IMR-90 (cell line): Measurements from ENCODE around the gene OTOGL. TPM values are rescaled to one million over a fixed set of nuclear protein-coding genes. Genes with fewer than 3 reads are reported as not detected.

Experiments
- ATAC-seq: fragments of 200-7000 bp; cut with Tn5 transposase; 2 replicates; pipeline ENCODE4 v1.9.1; 2020; ENCODE audit warnings: low read depth, mild to moderate bottlenecking, moderate library complexity
- BruUV-seq: library from RNA; stranded (reverse); fragments of 400-500 nt; replicated peaks from 2 replicates; lab custom pipeline; 2021; lab: Mats Ljungman, UMichigan
- CTCF ChIA-PET: fragments of 300-600 bp; formaldehyde crosslinking; extraction: SDS; loops from one replicate; lab custom pipeline; 2021; ENCODE audit warnings: antibody characterized with exemption; lab: Yijun Ruan, JAX
- POLR2A ChIA-PET: fragments of 300-600 bp; sonication (Branson Sonifier 250); formaldehyde crosslinking; loops from one replicate; lab custom pipeline; 2022; ENCODE audit warnings: antibody characterized with exemption; ENCODE audit not compliant: unreplicated experiment; lab: Charles Lee
- DNase-seq: peaks from one replicate; pipeline ENCODE4 v3.0.0; 2013
- H2AFZ ChIP-seq: replicated peaks from 2 replicates; pipeline ENCODE3; 2013; ENCODE audit warnings: low read length, mild to moderate bottlenecking; ENCODE audit not compliant: poor library complexity
- H2AK5ac ChIP-seq: 2 replicates; pipeline ENCODE4 v1.6.1; 2013; ENCODE audit warnings: low read depth, low read length, inconsistent platforms
- H2AK9ac ChIP-seq: replicated peaks from 2 replicates; pipeline ENCODE3; 2013; ENCODE audit warnings: mild to moderate bottlenecking, low read depth, low read length, moderate library complexity; ENCODE audit not compliant: poor library complexity
- H2BK120ac ChIP-seq: 2 replicates; pipeline ENCODE4 v1.6.1; 2013; ENCODE audit warnings: low read depth, low read length, inconsistent platforms
- H2BK15ac ChIP-seq: 3 replicates; pipeline ENCODE4 v1.6.1; 2013; ENCODE audit warnings: low read depth, low read length, inconsistent platforms
- H2BK20ac ChIP-seq: 2 replicates; pipeline ENCODE4 v1.6.1; 2013; ENCODE audit warnings: low read depth, mild to moderate bottlenecking, inconsistent platforms, low read length, moderate library complexity
- H2BK5ac ChIP-seq: 2 replicates; pipeline ENCODE4 v1.6.1; 2013; ENCODE audit warnings: mild to moderate bottlenecking, low read depth, low read length, inconsistent platforms; ENCODE audit not compliant: poor library complexity, severe bottlenecking
- H3K14ac ChIP-seq: replicated peaks from 2 replicates; pipeline ENCODE4 v1.6.1; 2013; ENCODE audit warnings: low read depth, low read length, inconsistent platforms
- H3K18ac ChIP-seq: 2 replicates; pipeline ENCODE4 v1.6.1; 2013; ENCODE audit warnings: low read depth, low read length, control low read depth
- H3K23ac ChIP-seq: 2 replicates; pipeline ENCODE4 v1.6.1; 2013; ENCODE audit warnings: low read depth, low read length, inconsistent platforms
- H3K27ac ChIP-seq: 2 replicates; pipeline ENCODE4 v1.5.1; 2013; ENCODE audit warnings: mild to moderate bottlenecking, control low read depth, low read length; ENCODE audit not compliant: insufficient read depth
- H3K27me3 ChIP-seq: 2 replicates; pipeline ENCODE4 v1.6.1; 2013; ENCODE audit warnings: low read length; ENCODE audit not compliant: control insufficient read depth, insufficient read depth
- H3K36me3 ChIP-seq: 2 replicates; pipeline ENCODE4 v1.6.1; 2013; ENCODE audit warnings: low read length, mixed read lengths; ENCODE audit not compliant: control insufficient read depth, insufficient read depth
- H3K4ac ChIP-seq: 2 replicates; pipeline ENCODE4 v1.6.1; 2013; ENCODE audit warnings: low read depth, low read length, inconsistent platforms
- H3K4me1 ChIP-seq: 2 replicates; pipeline ENCODE4 v1.6.1; 2013; ENCODE audit warnings: low read length, mixed read lengths; ENCODE audit not compliant: control insufficient read depth, insufficient read depth
- H3K4me2 ChIP-seq: 2 replicates; pipeline ENCODE4 v1.6.1; 2013; ENCODE audit warnings: low read depth, mild to moderate bottlenecking, control low read depth, low read length, moderate library complexity
- H3K4me3 ChIP-seq: 2 replicates; pipeline ENCODE4 v1.5.1; 2013; ENCODE audit warnings: low read depth, mild to moderate bottlenecking, control low read depth, low read length, moderate library complexity; ENCODE audit not compliant: insufficient read depth
- H3K56ac ChIP-seq: 2 replicates; pipeline ENCODE4 v1.6.1; 2013; ENCODE audit warnings: low read length, inconsistent platforms; ENCODE audit not compliant: insufficient read depth; ENCODE audit errors: extremely low read depth
- H3K79me1 ChIP-seq, 2 experiments: 2 replicates each; pipeline ENCODE4 v1.6.1; 2013; ENCODE audit warnings: low read length in 2 of 2, inconsistent platforms in 1 of 2, low read depth in 1 of 2
- H3K9ac ChIP-seq: 2 replicates; pipeline ENCODE4 v1.6.1; 2013; ENCODE audit warnings: low read depth, low read length, control low read depth
- H3K9me1 ChIP-seq: 2 replicates; pipeline ENCODE4 v1.6.1; 2013; ENCODE audit warnings: low read length, inconsistent platforms; ENCODE audit not compliant: insufficient read depth
- H3K9me3 ChIP-seq: 2 replicates; pipeline ENCODE4 v1.6.1; 2013; ENCODE audit warnings: low read length; ENCODE audit not compliant: control insufficient read depth, insufficient read depth
- H4K20me1 ChIP-seq: 2 replicates; pipeline ENCODE4 v1.6.1; 2013; ENCODE audit warnings: low read length, inconsistent platforms; ENCODE audit not compliant: insufficient read depth
- H4K5ac ChIP-seq: 2 replicates; pipeline ENCODE4 v1.6.1; 2013; ENCODE audit warnings: mild to moderate bottlenecking, low read depth, low read length, control low read depth
- H4K8ac ChIP-seq, 2 experiments: 2 replicates each; pipeline ENCODE4 v1.6.1; 2013; ENCODE audit warnings: low read depth in 2 of 2, low read length in 2 of 2, control low read depth in 1 of 2, inconsistent platforms in 1 of 2
- H4K91ac ChIP-seq: 2 replicates; pipeline ENCODE4 v1.6.1; 2013; ENCODE audit warnings: low read depth, low read length, inconsistent platforms; ENCODE audit not compliant: insufficient read depth
- BHLHE40 ChIP-seq: fragments of 150-350 bp; IDR thresholded peaks from 2 replicates; pipeline ENCODE4 v1.6.1; 2016; ENCODE audit warnings: mild to moderate bottlenecking, low read depth, low read length
- CHD1 ChIP-seq: IDR thresholded peaks from 2 replicates; pipeline ENCODE4 v1.6.1; 2012; ENCODE audit warnings: low read depth, low read length, improper control_type of control experiment
- MAFK ChIP-seq: IDR thresholded peaks from 2 replicates; pipeline ENCODE4 v1.6.1; 2012; ENCODE audit warnings: low read depth, low read length, improper control_type of control experiment
- MAZ ChIP-seq: IDR thresholded peaks from 2 replicates; pipeline ENCODE4 v1.6.1; 2012; ENCODE audit warnings: low read depth, mild to moderate bottlenecking, low read length, improper control_type of control experiment, moderate library complexity, borderline replicate concordance
- MXI1 ChIP-seq: IDR thresholded peaks from 2 replicates; pipeline ENCODE4 v1.6.1; 2012; ENCODE audit warnings: low read depth, mild to moderate bottlenecking, low read length, moderate library complexity, borderline replicate concordance
- NFE2L2 ChIP-seq: fragments of 150-350 bp; IDR thresholded peaks from 2 replicates; pipeline ENCODE4 v1.6.1; 2016; ENCODE audit warnings: low read depth, mild to moderate bottlenecking, low read length
- RAD21 ChIP-seq: IDR thresholded peaks from 2 replicates; pipeline ENCODE4 v1.6.1; 2012; ENCODE audit warnings: low read length, improper control_type of control experiment
- RFX5 ChIP-seq: IDR thresholded peaks from 2 replicates; pipeline ENCODE4 v1.8.0; 2012; ENCODE audit warnings: low read depth, mild to moderate bottlenecking, low read length, moderate library complexity
- SMC3 ChIP-seq: fragments of 150-350 bp; IDR thresholded peaks from 2 replicates; pipeline ENCODE4 v1.6.1; 2016; ENCODE audit warnings: low read depth, mild to moderate bottlenecking, antibody characterized with exemption, low read length, moderate library complexity
- USF2 ChIP-seq: fragments of 150-350 bp; IDR thresholded peaks from 2 replicates; pipeline ENCODE4 v1.6.1; 2017; ENCODE audit warnings: mild to moderate bottlenecking, antibody characterized with exemption, low read length, low read depth
- WGBS, 2 experiments: methylation state at CpG; one replicate each; pipeline versions ENCODE4 v1.1.5 to v1.1.7; 2013; ENCODE audit warnings: missing lambda C conversion rate in 2 of 2; ENCODE audit not compliant: insufficient read length in 1 of 2; ENCODE audit errors: extremely low coverage in 2 of 2; 5-methylcytosine and 5-hydroxymethylcytosine counted together
- dilution Hi-C: fragments of 300-500 bp; cut with HindIII; formaldehyde crosslinking; loops from one replicate; pipeline ENCODE4 v1.14.3; 2018; ENCODE audit warnings: low sequenced_read_pairs; ENCODE audit not compliant: unreplicated experiment
- in situ Hi-C: fragments of 300-500 bp; cut with MboI; formaldehyde crosslinking; loops from 3 replicates; pipeline ENCODE4 v1.14.3; 2019; ENCODE audit warnings: low sequenced_read_pairs, inconsistent platforms, mixed read lengths
- intact Hi-C: fragments of 100-400 bp; cut with micrococcal nuclease; formaldehyde crosslinking; loops from 2 replicates; pipeline ENCODE4 v1.10.0; 2022
- polyA plus RNA-seq, 3 experiments: library from polyadenylated mRNA; depleted of rRNA; stranded (reverse); fragments of >200 nt; gene quantifications; 2 replicates each; pipeline ENCODE4 v1.2.3, GENCODE V29; 2012; ENCODE audit warnings: low replicate concordance in 1 of 3
- total RNA-seq: library from RNA; depleted of rRNA; stranded (reverse); fragments of >200 nt; gene quantifications from 2 replicates; pipeline ENCODE4 v1.2.3, GENCODE V29; 2012
- TF ChIP-seq, protein P1 (sequence below): conservative IDR thresholded peaks from 2 replicates; pipeline ENCODE4 v1.5.1; 2012; ENCODE audit warnings: mild to moderate bottlenecking, low read depth, low read length, improper control_type of control experiment
- TF ChIP-seq, protein P2 (sequence below): fragments of 150-350 bp; IDR thresholded peaks from 2 replicates; pipeline ENCODE4 v1.6.1; 2016; ENCODE audit warnings: low read depth, mild to moderate bottlenecking, low read length, moderate library complexity, borderline replicate concordance

OTOGL gene
- total and polyA plus RNA-seq, 2 of the 4 experiments (the other 2 are of a cell fraction): 0.10 to 0.18 TPM

DNA sequence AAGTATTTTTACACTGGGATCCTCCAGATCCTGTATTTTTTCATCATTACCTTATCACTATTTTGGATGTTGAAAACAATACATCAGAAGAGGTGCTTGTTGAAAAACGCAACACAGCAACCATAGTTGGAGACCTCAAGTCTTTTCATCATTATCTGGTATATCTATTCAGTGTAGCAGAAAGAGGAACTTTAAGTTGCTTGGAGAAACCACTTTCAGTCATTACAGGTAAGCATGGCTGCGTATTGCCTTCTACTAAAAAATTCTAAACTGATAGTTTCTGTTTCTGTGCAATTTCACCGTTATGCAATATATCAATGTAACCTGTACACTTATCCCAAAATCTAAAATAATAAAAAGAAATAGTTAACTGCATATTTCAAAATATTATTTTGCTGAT is 312.4 kb downstream of the OTOGL start:
- DNase-seq (no peak), ATAC-seq (no peak)
- no peak overlapping the region for H3K4me3 ChIP-seq
- H2AK9ac ChIP-seq: no peak overlapping the region
- no TSS peak for BruUV-seq
- no peak overlapping the region for H2AFZ ChIP-seq
- no peak overlapping the region for H2BK5ac ChIP-seq
- WGBS, 2 experiments: no CpG with 5 or more reads among the region's 3 CpGs
- no peak overlapping the region for H4K5ac ChIP-seq
- no peak overlapping the region for H2BK20ac ChIP-seq
- no peaks in the 10 kb centered on the region for H4K20me1 ChIP-seq
- no peaks in the 10 kb centered on the region for H3K79me1 ChIP-seq
- no peak overlapping the region for H4K91ac ChIP-seq
- no peak overlapping the region for H3K9ac ChIP-seq
- H3K36me3 ChIP-seq: no peaks in the 10 kb centered on the region
- H2BK120ac ChIP-seq: no peak overlapping the region
- no peak overlapping the region for H2AK5ac ChIP-seq
- dilution Hi-C loops (no loop called here), intact Hi-C loops (loop anchor here (1.0 to 10.0 kb wide), 8 partner anchors 61 to 857 kb away; no protein-coding TSS in a partner anchor), in situ Hi-C loops (loop anchor here (10.0 to 25.0 kb wide), 4 partner anchors 193 to 851 kb away; no protein-coding TSS in a partner anchor)
- no peaks in the 10 kb centered on the region for H3K9me3 ChIP-seq
- no peak overlapping the region for H3K27ac ChIP-seq
- H3K27me3 ChIP-seq: no peaks in the 10 kb centered on the region
- ChIA-PET POLR2A (no interaction called here), CTCF (interaction anchor here (0.7 kb wide), 1 partner anchor 71 kb away, joined by 5 read pairs; no protein-coding TSS in a partner anchor)
- H3K14ac ChIP-seq: no peak overlapping the region
- H3K56ac ChIP-seq: no peak overlapping the region
- H4K8ac ChIP-seq: no peak overlapping the region
- H2BK15ac ChIP-seq: no peak overlapping the region
- H3K4me1 ChIP-seq: no peaks in the 10 kb centered on the region
- H3K4ac ChIP-seq: no peak overlapping the region
- no peak overlapping the region for H3K4me2 ChIP-seq
- TF ChIP-seq BHLHE40: no peak
- TF ChIP-seq CHD1: no peak
- TF ChIP-seq, protein P1, sequence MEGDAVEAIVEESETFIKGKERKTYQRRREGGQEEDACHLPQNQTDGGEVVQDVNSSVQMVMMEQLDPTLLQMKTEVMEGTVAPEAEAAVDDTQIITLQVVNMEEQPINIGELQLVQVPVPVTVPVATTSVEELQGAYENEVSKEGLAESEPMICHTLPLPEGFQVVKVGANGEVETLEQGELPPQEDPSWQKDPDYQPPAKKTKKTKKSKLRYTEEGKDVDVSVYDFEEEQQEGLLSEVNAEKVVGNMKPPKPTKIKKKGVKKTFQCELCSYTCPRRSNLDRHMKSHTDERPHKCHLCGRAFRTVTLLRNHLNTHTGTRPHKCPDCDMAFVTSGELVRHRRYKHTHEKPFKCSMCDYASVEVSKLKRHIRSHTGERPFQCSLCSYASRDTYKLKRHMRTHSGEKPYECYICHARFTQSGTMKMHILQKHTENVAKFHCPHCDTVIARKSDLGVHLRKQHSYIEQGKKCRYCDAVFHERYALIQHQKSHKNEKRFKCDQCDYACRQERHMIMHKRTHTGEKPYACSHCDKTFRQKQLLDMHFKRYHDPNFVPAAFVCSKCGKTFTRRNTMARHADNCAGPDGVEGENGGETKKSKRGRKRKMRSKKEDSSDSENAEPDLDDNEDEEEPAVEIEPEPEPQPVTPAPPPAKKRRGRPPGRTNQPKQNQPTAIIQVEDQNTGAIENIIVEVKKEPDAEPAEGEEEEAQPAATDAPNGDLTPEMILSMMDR: no peak
- no peak for TF ChIP-seq SMC3
- no peak for TF ChIP-seq MAZ
- TF ChIP-seq RFX5: no peak
- TF ChIP-seq, protein P2, sequence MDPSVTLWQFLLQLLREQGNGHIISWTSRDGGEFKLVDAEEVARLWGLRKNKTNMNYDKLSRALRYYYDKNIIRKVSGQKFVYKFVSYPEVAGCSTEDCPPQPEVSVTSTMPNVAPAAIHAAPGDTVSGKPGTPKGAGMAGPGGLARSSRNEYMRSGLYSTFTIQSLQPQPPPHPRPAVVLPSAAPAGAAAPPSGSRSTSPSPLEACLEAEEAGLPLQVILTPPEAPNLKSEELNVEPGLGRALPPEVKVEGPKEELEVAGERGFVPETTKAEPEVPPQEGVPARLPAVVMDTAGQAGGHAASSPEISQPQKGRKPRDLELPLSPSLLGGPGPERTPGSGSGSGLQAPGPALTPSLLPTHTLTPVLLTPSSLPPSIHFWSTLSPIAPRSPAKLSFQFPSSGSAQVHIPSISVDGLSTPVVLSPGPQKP: no peak
- no peak for TF ChIP-seq USF2
- no peak for TF ChIP-seq RAD21
- no peak for TF ChIP-seq MXI1
- TF ChIP-seq MAFK: no peak
- no peak for TF ChIP-seq NFE2L2
- H3K23ac ChIP-seq: no peak overlapping the region
- H3K18ac ChIP-seq: no peak overlapping the region
- no peaks in the 10 kb centered on the region for H3K9me1 ChIP-seq
